HCT116 (cell line): ENCODE results near the gene PDE9A. TPM values are rescaled to one million over a fixed set of nuclear protein-coding genes. Genes with fewer than 3 reads are reported as not detected.

Experiments used
- ATAC-seq: fragments of 200-7000 bp; cut with Tn5 transposase; 2 replicates; pipeline ENCODE4 v1.9.1; 2020; ENCODE audit warnings: mild to moderate bottlenecking, moderate library complexity
- BruUV-seq: library from RNA; stranded (reverse); fragments of 400-500 nt; replicated peaks from 2 replicates; lab custom pipeline; 2021; lab: Mats Ljungman, UMichigan
- CTCF ChIA-PET: fragments of 300-600 bp; sonication (Branson Sonifier 250); formaldehyde crosslinking; loops from one replicate; lab custom pipeline; 2021; ENCODE audit warnings: antibody characterized with exemption; lab: Charles Lee
- POLR2A ChIA-PET: fragments of 300-600, 350-600 bp; sonication (Branson Sonifier 250); formaldehyde crosslinking; loops from one replicate; lab custom pipeline; 2021; ENCODE audit warnings: antibody characterized with exemption; lab: Charles Lee
- RAD21 ChIA-PET, 2 experiments: fragments of 300-600 bp; sonication (Branson Sonifier 250); formaldehyde crosslinking; loops; one replicate each; lab custom pipeline; 2023; ENCODE audit warnings: low total read pairs in 2 of 2; ENCODE audit not compliant: uncharacterized antibody in 2 of 2, unreplicated experiment in 2 of 2, low non-redundant PET in 1 of 2; lab: Charles Lee
- DNase-seq: peaks from one replicate; pipeline ENCODE4 v3.0.0-alpha.2; 2010; ENCODE audit warnings: low read depth, low spot score
- H2AFZ ChIP-seq: fragments of 200-600 bp; shearing (Covaris generic), sonication (generic); 2 replicates; pipeline ENCODE4 v1.6.1; 2017; ENCODE audit warnings: low read depth, mixed run types, mixed read lengths, antibody characterized with exemption, low read length; ENCODE audit not compliant: poor library complexity, severe bottlenecking
- H3K27ac ChIP-seq: 2 replicates; pipeline ENCODE4 v1.5.1; 2012; ENCODE audit warnings: low read depth, low read length
- H3K27me3 ChIP-seq: fragments of 200-600 bp; sonication (generic); 2 replicates; pipeline ENCODE4 v1.6.1; 2016; ENCODE audit warnings: mixed run types, low read length, mixed read lengths; ENCODE audit not compliant: insufficient read depth
- H3K36me3 ChIP-seq, 2 experiments: fragments of 200-500 bp in 1 of 2; fragments of 200-600 bp in 1 of 2; sonication (Bioruptor generic) in 1 of 2; sonication (generic) in 1 of 2; 2 replicates each; pipeline versions ENCODE4 v1.5.1 to v1.6.1; 2014 to 2016; ENCODE audit warnings: low read length in 2 of 2, inconsistent platforms in 1 of 2, mixed read lengths in 1 of 2, mixed run types in 1 of 2; ENCODE audit not compliant: insufficient read depth in 2 of 2, control insufficient read depth in 1 of 2
- H3K4me1 ChIP-seq, 2 experiments: fragments of 200-600 bp in 1 of 2; sonication (generic) in 1 of 2; 2 replicates each; pipeline versions ENCODE4 v1.5.1 to v1.6.1; 2012 to 2017; ENCODE audit warnings: low read length in 2 of 2, inconsistent platforms in 1 of 2, mild to moderate bottlenecking in 1 of 2, mixed read lengths in 1 of 2, mixed run types in 1 of 2, moderate library complexity in 1 of 2; ENCODE audit not compliant: insufficient read depth in 2 of 2, control insufficient read depth in 1 of 2
- H3K4me2 ChIP-seq: fragments of 200-600 bp; sonication (generic); 2 replicates; pipeline ENCODE4 v1.6.1; 2017; ENCODE audit warnings: mixed run types, low read length, mixed read lengths
- H3K4me3 ChIP-seq, 2 experiments: fragments of 200-600 bp in 1 of 2; sonication (generic) in 1 of 2; replicated peaks in 1 of 2; 2 replicates each; pipeline ENCODE4 v1.5.1; 2011 to 2016; ENCODE audit warnings: low read length in 2 of 2, control low read depth in 1 of 2, low read depth in 1 of 2, mild to moderate bottlenecking in 1 of 2, mixed read lengths in 1 of 2, mixed run types in 1 of 2
- H3K79me2 ChIP-seq: fragments of 200-600 bp; sonication (generic); 2 replicates; pipeline ENCODE4 v1.6.1; 2017; ENCODE audit warnings: mild to moderate bottlenecking, mixed run types, low read length, moderate library complexity, mixed read lengths; ENCODE audit not compliant: insufficient read depth
- H3K9ac ChIP-seq: fragments of 200-600 bp; sonication (generic); 2 replicates; pipeline ENCODE4 v1.6.1; 2016; ENCODE audit warnings: low read length, mixed read lengths
- H3K9me2 ChIP-seq: fragments of 200-600 bp; sonication (generic), shearing (Covaris generic); 2 replicates; pipeline ENCODE4 v1.6.1; 2017; ENCODE audit warnings: mixed run types, mild to moderate bottlenecking, moderate library complexity; ENCODE audit not compliant: insufficient read depth
- H3K9me3 ChIP-seq, 2 experiments: fragments of 200-500 bp in 1 of 2; fragments of 200-600 bp in 1 of 2; sonication (Bioruptor generic) in 1 of 2; sonication (generic) in 1 of 2; 2 replicates each; pipeline ENCODE4 v1.6.1; 2014 to 2017; ENCODE audit warnings: low read length in 2 of 2, mixed read lengths in 2 of 2, inconsistent platforms in 1 of 2, low read depth in 1 of 2, mild to moderate bottlenecking in 1 of 2, mixed run types in 1 of 2, moderate library complexity in 1 of 2; ENCODE audit not compliant: control insufficient read depth in 1 of 2, insufficient read depth in 1 of 2
- H4K20me1 ChIP-seq: fragments of 200-600 bp; sonication (generic), shearing (Covaris generic); 2 replicates; pipeline ENCODE4 v1.6.1; 2017; ENCODE audit warnings: mixed run types, mild to moderate bottlenecking, moderate library complexity; ENCODE audit not compliant: insufficient read depth
- CBX3 ChIP-seq: IDR thresholded peaks from 2 replicates; pipeline ENCODE4 v1.6.1; 2012; ENCODE audit warnings: low read depth
- CEBPB ChIP-seq: IDR thresholded peaks from 2 replicates; pipeline ENCODE4 v1.6.1; 2012; ENCODE audit warnings: low read depth
- EZH2 ChIP-seq: fragments of 200-600 bp; sonication (generic); IDR thresholded peaks from 2 replicates; pipeline ENCODE4 v1.6.1; 2017; ENCODE audit warnings: antibody characterized with exemption, mixed run types
- POLR2A ChIP-seq: IDR thresholded peaks from 2 replicates; pipeline ENCODE4 v1.7.0; 2011; ENCODE audit warnings: borderline replicate concordance; ENCODE audit not compliant: insufficient read depth, insufficient read length; ENCODE audit errors: extremely low read depth
- RAD21 ChIP-seq: IDR thresholded peaks from 2 replicates; pipeline ENCODE4 v1.6.1; 2012; ENCODE audit warnings: low read depth, mild to moderate bottlenecking
- SIN3A ChIP-seq: IDR thresholded peaks from 2 replicates; pipeline ENCODE4 v1.6.1; 2012; ENCODE audit warnings: low read depth
- SRF ChIP-seq: IDR thresholded peaks from 2 replicates; pipeline ENCODE4 v1.6.1; 2012; ENCODE audit warnings: low read depth
- TCF7L2 ChIP-seq: IDR thresholded peaks from 2 replicates; pipeline ENCODE4 v1.7.0; 2011; ENCODE audit warnings: borderline replicate concordance, inconsistent platforms; ENCODE audit not compliant: insufficient read depth, insufficient read length; ENCODE audit errors: extremely low read depth
- intact Hi-C: fragments of 100-400 bp; cut with micrococcal nuclease; formaldehyde crosslinking; loops from 2 replicates; pipeline ENCODE4 v1.10.0; 2022
- total RNA-seq: library from RNA; stranded (reverse); gene quantifications from one replicate; pipeline ENCODE4 v1.2.1, GENCODE V29; 2021; ENCODE audit not compliant: unreplicated experiment
- TF ChIP-seq, protein P1 (sequence below), 3 experiments: fragments of 200-600 bp in 1 of 3; sonication (generic) in 1 of 3; IDR thresholded peaks in 2 of 3; conservative IDR thresholded peaks in 1 of 3; 2 replicates each; pipeline ENCODE4 v1.5.1; 2012 to 2017; ENCODE audit warnings: low read depth in 2 of 3, low read length in 2 of 3, antibody characterized with exemption in 1 of 3, borderline replicate concordance in 1 of 3, control low read depth in 1 of 3, mild to moderate bottlenecking in 1 of 3, mixed read lengths in 1 of 3, mixed run types in 1 of 3, moderate library complexity in 1 of 3; ENCODE audit not compliant: insufficient read depth in 1 of 3
- TF ChIP-seq, protein P2 (sequence below): IDR thresholded peaks from 2 replicates; pipeline ENCODE4 v1.6.1; 2011; ENCODE audit warnings: mild to moderate bottlenecking, low read length, moderate library complexity; ENCODE audit not compliant: insufficient replicate concordance; ENCODE audit errors: extremely low read depth
- TF ChIP-seq, protein P3 (sequence below): IDR thresholded peaks from 2 replicates; pipeline ENCODE4 v1.6.1; 2012

The PDE9A gene
- total RNA-seq, 1 experiment from 2014 or later: 31.4 TPM

DNA sequence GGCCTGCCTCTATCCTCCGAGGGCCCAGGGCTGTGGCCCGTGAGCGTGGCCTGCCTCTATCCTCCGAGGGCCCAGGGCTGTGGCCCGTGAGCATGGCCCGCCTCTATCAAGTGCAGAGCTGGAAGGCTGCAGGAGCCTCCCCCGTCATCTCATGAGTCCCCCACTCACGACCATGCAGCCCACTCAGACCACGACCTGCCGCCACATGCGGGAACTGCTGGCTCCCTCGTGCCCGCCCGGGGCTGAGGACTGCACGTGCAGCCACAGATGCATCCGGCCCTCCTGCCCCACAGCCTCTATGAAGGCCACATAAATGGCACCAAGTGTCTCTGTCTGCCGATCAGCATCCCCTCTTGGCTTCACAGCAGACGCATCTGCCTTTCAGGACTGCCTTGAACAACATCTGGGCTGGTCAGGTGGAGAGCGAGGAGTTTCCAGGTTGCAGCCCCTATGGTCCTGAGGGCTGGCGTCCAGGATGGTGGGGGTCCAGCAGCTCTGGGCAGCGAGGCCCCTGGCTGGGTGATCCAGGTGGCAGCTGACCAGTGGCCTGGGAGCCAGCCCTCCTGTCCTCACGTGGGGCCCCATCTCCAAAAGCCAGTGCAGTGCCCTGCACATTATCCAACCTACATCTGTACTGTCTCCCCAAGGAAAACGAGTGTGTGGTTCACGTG lies 103.3 kb downstream of the PDE9A start:
- Histone ChIP-seq H3K4me3 (no peak overlapping the region), H3K27me3 (no peaks in the 10 kb centered on the region), H4K20me1 (no peaks in the 10 kb centered on the region), H3K36me3 (no peaks in the 10 kb centered on the region), H3K9me3 (no peaks in the 10 kb centered on the region), H3K9me2 (no peaks in the 10 kb centered on the region), H3K27ac (no peak overlapping the region), H3K4me2 (no peak overlapping the region), H2AFZ (no peak overlapping the region), H3K9ac (no peak overlapping the region), H3K79me2 (no peaks in the 10 kb centered on the region), H3K4me1 (no peaks in the 10 kb centered on the region)
- intact Hi-C loops: no loop called here
- DNase-seq (no peak), ATAC-seq (no peak)
- TF ChIP-seq, protein P1, sequence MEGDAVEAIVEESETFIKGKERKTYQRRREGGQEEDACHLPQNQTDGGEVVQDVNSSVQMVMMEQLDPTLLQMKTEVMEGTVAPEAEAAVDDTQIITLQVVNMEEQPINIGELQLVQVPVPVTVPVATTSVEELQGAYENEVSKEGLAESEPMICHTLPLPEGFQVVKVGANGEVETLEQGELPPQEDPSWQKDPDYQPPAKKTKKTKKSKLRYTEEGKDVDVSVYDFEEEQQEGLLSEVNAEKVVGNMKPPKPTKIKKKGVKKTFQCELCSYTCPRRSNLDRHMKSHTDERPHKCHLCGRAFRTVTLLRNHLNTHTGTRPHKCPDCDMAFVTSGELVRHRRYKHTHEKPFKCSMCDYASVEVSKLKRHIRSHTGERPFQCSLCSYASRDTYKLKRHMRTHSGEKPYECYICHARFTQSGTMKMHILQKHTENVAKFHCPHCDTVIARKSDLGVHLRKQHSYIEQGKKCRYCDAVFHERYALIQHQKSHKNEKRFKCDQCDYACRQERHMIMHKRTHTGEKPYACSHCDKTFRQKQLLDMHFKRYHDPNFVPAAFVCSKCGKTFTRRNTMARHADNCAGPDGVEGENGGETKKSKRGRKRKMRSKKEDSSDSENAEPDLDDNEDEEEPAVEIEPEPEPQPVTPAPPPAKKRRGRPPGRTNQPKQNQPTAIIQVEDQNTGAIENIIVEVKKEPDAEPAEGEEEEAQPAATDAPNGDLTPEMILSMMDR (IDR thresholded peaks at IDR 0.05 in 2 of 3, conservative IDR thresholded peaks at IDR 0.05 in 1 of 3; ENCODE audit: borderline replicate concordance in 1 of 3, insufficient read depth in 1 of 3, low read depth in 2 of 3, low read length in 2 of 3): no peak
- TF ChIP-seq EZH2 (no peak), SRF (no peak), POLR2A (no peak), RAD21 (no peak), TCF7L2 (no peak), CEBPB (no peak), CBX3 (no peak), SIN3A (no peak)
- TF ChIP-seq, protein P2, sequence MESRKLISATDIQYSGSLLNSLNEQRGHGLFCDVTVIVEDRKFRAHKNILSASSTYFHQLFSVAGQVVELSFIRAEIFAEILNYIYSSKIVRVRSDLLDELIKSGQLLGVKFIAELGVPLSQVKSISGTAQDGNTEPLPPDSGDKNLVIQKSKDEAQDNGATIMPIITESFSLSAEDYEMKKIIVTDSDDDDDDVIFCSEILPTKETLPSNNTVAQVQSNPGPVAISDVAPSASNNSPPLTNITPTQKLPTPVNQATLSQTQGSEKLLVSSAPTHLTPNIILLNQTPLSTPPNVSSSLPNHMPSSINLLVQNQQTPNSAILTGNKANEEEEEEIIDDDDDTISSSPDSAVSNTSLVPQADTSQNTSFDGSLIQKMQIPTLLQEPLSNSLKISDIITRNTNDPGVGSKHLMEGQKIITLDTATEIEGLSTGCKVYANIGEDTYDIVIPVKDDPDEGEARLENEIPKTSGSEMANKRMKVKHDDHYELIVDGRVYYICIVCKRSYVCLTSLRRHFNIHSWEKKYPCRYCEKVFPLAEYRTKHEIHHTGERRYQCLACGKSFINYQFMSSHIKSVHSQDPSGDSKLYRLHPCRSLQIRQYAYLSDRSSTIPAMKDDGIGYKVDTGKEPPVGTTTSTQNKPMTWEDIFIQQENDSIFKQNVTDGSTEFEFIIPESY: no peak
- TF ChIP-seq, protein P3, sequence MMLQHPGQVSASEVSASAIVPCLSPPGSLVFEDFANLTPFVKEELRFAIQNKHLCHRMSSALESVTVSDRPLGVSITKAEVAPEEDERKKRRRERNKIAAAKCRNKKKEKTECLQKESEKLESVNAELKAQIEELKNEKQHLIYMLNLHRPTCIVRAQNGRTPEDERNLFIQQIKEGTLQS: no peak
- ChIA-PET RAD21 (no interaction called here), CTCF (no interaction called here), POLR2A (no interaction called here)
- no TSS peak for BruUV-seq
